Epidermal melanocyte (primary cell): Measurements from ENCODE around the gene STK11.

ENCODE experiments used
- DNase-seq: peaks from one replicate; pipeline ENCODE4 v3.0.0; 2011; ENCODE audit warnings: low spot score; ENCODE audit not compliant: insufficient read length

Gene STK11, protein sequence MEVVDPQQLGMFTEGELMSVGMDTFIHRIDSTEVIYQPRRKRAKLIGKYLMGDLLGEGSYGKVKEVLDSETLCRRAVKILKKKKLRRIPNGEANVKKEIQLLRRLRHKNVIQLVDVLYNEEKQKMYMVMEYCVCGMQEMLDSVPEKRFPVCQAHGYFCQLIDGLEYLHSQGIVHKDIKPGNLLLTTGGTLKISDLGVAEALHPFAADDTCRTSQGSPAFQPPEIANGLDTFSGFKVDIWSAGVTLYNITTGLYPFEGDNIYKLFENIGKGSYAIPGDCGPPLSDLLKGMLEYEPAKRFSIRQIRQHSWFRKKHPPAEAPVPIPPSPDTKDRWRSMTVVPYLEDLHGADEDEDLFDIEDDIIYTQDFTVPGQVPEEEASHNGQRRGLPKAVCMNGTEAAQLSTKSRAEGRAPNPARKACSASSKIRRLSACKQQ

GRCh38 chr19:1205114-1206099, at the start of gene STK11:
Gene STK11 (plus strand): TSS chr19:1205778. CDS start chr19:1206914, 1,136 bp downstream.
- DNase-seq = peak; percentile 100

DNA sequence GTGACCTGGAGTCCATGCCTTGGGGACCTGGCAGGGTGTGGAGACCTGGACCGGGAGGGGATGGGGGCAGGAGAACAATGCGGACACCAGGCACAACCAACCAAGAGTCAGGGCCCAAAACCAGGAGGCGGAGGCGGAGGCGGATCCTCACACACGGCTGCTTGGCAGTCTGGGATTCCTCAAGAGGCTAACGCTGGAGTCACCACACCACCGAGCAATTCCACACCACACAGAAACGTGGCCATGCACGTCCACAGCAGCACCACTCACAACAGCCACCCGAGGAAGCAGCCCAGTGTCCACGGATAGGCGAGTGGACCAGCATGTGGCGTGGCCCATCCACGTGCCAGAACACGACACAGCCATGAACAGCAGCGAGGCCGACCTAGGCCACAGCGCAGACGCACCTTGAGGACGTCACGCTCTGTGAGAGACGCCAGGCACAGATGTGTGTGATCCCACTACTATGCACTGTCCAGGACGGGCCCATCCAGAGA, 49.2 kb upstream of the STK11 start:
- DNase-seq = no peak

DNA sequence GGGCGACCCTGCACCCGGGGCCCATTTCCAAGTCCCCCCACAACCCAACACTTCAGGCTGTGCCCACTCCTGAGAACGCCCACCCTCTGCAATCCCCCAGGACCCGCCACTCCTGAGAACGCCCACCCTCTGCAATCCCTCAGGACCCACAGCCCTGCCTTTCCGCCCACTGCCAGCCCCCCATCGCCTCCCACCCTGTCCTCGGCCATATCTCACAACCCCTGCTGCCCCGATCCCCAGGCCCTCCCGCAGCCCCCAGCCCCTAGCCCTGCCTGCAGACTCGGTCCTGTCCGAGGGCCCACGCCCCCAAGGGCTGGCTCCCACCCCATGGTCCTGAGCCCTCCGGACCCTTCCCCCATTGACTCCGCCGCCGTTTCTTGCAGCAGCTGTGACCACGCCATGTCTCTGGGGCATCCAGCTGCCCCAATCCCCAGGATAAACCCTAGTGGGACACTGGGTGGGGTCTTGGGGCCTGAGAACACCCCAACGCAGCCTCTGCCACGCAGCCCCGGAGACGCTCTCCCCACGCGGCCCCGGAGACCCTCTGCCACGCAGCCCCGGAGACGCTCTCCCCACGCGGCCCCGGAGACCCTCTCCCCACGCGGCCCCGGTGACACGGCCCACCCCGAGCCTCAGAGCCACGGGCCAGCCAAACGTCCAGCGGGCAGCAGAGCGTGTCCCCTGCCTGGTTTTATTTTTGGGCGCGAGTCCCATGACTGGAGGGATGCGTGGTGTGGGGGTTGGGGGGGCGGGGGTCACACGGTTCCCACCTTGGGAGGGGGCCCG, 48.6 kb upstream of the STK11 start:
- no peak for DNase-seq

GRCh38 chr19:1157931-1158884, 47.4 kb upstream of the STK11 start:
- DNase-seq = no peak

DNA sequence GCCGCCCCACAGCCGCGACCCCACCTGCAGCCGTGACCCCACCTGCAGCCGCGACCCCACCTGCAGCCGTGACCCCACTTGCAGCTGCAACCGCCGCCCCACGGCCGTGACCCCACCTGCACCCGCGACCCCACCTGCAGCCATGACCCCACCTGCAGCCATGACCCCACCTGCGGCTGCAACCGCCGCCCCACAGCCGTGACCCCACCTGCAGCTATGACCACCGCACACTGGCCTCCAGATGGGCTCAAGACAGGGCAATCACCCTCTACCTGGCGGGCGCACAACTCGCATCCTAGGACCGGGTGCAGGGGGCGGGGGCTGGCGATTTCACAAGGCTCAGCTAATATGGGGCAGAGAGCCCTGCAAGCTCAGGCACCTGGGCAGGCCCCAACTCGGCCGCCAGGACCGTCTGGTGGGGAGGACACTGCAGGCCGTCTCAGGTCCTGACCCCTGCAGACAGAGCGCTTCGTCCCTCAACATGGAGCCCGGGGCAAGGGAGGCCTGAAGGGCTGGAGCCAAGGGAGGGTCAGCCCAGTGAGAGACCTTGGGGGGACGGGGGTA, 46.6 kb upstream of the STK11 start:
- no peak for DNase-seq

- DNase-seq = no peak
Observed at GRCh38 chr19:1159864-1160595, 45.5 kb upstream of the STK11 start.

- DNase-seq = no peak
Observed at GRCh38 chr19:1161716-1162115, 43.9 kb upstream of the STK11 start.

DNA sequence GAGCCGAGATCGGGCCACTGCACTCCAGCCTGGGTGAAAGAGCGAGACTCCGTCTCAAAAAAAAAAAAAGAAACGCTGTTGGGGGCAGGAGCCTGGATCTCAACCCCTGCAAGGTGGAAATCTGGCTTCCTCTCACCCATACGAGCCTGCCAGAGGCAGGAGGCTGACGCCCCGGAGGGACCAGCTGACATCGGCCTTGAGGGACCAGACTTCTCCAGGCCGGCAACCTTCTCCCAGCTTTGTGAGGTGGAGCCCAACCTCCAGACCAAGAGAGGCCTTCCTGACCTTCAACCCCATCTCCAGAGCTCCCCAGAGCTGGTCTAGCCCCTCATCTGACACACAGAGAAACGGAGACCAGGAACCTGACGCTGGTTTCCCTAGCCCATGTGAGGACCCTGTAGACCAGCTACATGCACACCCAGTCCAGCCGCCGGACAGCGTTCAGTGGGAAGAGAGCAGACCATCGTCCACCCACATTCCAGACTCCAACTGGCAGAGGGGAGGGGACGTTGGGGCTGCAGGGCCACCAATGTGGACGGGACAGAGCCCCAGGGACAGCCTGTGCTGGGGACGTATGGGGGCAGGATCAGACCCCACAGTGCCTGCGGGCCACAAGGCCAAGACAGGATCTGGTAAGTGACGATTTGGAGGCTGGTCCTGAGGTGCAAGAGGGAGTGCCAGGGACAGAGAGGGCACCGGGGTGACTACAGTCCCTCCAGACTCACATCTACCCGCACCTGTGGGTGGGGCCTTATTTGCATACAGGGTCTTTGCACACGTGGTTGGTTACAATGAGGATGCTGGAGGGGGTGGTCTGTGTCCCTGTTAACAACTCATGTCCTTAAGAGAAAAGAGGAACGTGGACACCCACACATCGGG, 42.9 kb upstream of the STK11 start:
- DNase-seq = no peak

DNA sequence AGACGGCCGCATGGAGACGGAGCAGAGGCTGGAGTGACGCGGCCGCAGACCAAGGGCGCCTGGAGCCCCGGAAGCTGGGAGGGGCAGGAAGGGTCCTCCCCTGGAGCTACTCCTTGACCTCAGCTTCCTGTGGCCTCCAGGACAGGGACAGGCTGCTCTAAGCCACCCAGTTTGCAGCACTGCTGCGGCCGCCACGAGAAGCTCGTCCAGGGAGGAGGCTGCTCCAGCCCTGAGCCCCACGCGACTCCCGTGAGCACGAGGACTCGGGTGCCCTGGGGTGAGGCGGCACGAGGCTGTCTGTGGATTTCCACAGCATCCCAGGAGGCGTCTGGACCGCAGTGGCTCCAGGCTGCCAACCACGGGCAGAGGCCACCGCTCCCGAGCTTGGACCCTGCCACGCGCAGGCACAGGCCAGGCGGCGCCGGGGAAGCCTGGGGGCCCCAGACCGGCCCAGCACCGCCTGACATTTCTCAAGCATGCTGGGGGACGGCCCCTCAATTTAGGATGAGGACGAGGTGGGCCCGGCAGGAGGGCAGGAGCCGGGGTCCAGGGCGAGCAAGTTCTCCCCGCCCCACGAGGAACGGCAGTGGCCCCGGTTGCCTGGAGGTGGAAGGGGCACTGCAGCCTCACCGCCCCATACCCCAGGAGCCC, 42.2 kb upstream of the STK11 start:
- DNase-seq = peak; percentile 50

- no peak for DNase-seq
Observed at GRCh38 chr19:1163934-1164683, 41.5 kb upstream of the STK11 start.

GRCh38 chr19:1164684-1165531, 40.7 kb upstream of the STK11 start:
- DNase-seq = no peak

GRCh38 chr19:1166872-1167573, 38.6 kb upstream of the STK11 start:
- DNase-seq = no peak

DNA sequence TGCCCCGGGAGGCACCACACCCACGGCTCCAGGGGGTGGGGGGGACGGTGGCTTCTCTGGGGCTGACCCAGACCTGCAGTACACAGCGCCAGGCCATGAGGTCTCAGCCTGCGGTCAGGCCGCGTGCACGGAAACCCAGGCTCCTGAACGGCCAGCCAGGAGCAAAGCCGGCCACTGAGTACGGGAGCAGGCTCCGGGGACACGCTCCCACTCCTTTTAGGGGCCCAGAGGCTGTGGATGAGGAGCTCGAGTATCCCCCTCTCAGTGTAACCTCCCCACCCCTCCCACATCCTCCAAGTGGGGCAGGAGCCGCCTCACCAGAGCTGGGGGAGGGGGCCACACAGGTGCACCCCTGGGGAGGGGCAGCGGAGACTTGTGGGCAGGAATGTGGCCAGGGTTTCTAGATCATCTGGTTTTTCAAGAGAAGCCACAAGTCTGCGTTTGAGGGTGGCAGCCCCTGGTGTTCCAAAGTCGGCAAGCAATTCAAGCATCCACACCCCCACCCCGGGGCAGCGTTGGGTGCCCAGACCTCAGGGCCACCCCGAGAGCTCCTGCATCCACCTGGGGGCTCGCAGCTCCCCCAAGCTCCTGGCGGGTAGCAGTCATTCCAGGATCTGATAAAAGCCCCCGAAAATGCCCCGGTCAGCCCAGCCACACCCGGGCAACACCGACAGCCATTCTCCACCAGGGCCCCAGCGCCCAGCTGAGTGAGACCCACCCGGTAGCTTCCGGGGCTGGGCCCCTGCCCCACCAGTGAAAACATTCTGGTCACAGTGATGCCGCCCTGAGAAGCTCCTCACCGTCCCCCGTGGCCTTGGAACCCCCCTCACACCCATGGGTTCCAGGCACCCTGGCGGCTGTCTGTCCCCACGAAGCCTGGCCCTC, 37.6 kb upstream of the STK11 start:
- DNase-seq = no peak
